Tibial nerve (tissue), 4 donors: ENCODE data around the gene DDX51.

Source experiments
- EP300 ChIP-seq, 2 donors: sonication (generic); formaldehyde crosslinking; IDR thresholded peaks; one replicate each; pipeline ENCODE4 v1.6.1; 2017; ENCODE audit warnings: antibody characterized with exemption in 2 of 2, mild to moderate bottlenecking in 1 of 2
- TF ChIP-seq, protein P1 (sequence below), 5 experiments: fragments of 200-600 bp in 3 of 5; fragments of 450-650 bp in 2 of 5; sonication (generic) in 3 of 5; IDR thresholded peaks; one replicate each; pipeline ENCODE4 v1.5.1; 2016 to 2019; ENCODE audit warnings: antibody characterized with exemption in 5 of 5, mild to moderate bottlenecking in 3 of 5, moderate library complexity in 2 of 5

DNA sequence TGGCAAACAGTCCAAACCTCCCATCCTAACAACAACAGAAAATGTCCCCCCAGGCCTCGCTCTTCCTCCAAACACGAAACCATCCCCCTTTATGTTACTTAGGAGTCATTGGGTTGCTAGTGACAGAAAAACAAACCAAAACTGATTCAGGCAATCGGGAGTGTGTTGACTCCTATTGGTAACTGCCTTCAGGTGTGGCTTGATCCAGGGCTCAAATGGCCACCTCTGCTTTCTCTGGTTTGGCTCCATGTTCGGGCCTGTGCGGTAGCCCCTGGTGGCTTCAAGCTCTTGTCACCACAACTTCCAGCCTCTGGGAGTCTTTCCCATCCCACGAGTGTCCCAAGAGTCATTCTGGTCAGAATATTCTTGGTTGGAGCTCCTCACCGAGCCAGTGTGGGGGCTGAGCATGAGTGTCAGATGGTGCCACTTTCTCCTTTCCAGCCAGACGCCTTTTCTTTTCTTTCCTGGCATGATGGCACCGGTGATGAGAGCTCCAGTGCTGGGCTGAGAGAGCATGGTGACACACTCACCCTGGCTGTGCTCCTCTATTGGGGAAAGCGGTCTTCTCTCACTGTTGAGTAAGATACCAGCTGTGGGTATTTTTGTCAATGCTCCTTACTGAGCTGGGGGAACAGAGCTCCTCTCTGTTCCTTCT is 38.7 kb upstream of the DDX51 start:
- TF ChIP-seq, protein P1, sequence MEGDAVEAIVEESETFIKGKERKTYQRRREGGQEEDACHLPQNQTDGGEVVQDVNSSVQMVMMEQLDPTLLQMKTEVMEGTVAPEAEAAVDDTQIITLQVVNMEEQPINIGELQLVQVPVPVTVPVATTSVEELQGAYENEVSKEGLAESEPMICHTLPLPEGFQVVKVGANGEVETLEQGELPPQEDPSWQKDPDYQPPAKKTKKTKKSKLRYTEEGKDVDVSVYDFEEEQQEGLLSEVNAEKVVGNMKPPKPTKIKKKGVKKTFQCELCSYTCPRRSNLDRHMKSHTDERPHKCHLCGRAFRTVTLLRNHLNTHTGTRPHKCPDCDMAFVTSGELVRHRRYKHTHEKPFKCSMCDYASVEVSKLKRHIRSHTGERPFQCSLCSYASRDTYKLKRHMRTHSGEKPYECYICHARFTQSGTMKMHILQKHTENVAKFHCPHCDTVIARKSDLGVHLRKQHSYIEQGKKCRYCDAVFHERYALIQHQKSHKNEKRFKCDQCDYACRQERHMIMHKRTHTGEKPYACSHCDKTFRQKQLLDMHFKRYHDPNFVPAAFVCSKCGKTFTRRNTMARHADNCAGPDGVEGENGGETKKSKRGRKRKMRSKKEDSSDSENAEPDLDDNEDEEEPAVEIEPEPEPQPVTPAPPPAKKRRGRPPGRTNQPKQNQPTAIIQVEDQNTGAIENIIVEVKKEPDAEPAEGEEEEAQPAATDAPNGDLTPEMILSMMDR (IDR thresholded peaks at IDR 0.05): no peak
- TF ChIP-seq EP300 (IDR thresholded peaks at IDR 0.05): no peak
